K562 (cell line): ENCODE measurements around the gene SNAPC5. TPM values are rescaled to one million over a fixed set of nuclear protein-coding genes. Genes with fewer than 3 reads are reported as not detected.

Experiments used
- ATAC-seq: fragments of 200-7000 bp; cut with Tn5 transposase; 3 replicates; pipeline ENCODE4 v1.9.1; 2020; ENCODE audit warnings: moderate library complexity
- BruUV-seq: library from RNA; stranded (reverse); fragments of 400-500 nt; replicated peaks from 2 replicates; lab custom pipeline; 2021; lab: Mats Ljungman, UMichigan
- CTCF ChIA-PET: fragments of 300-600 bp; formaldehyde crosslinking; extraction: SDS; loops from one replicate; lab custom pipeline; 2021; ENCODE audit warnings: low intra/inter-chr PET ratio; lab: Yijun Ruan, JAX
- POLR2A ChIA-PET: fragments of 300-600, 350-650 bp; sonication (Branson Sonifier 250); formaldehyde crosslinking; extraction: SDS; loops from one replicate; lab custom pipeline; 2021; ENCODE audit warnings: antibody characterized with exemption, inconsistent platforms; lab: Yijun Ruan, JAX
- DNase-seq, 4 experiments: peaks; one replicate each; pipeline versions ENCODE4 v3.0.0 to v3.0.0-alpha.2; 2011 to 2018; ENCODE audit warnings: low spot score in 3 of 4, mixed read lengths in 3 of 4; ENCODE audit errors: extremely low read depth in 1 of 4
- FAIRE-seq: peaks from 2 replicates; lab custom pipeline; 2011; peaks lifted over from hg19 to GRCh38; lab: Jason Lieb, UNC
- H2AFZ ChIP-seq: 2 replicates; pipeline ENCODE4 v1.6.0; 2011; ENCODE audit warnings: low read depth, low read length, control low read depth, inconsistent platforms
- H3K27ac ChIP-seq: fragments of 200-600 bp; 3 replicates; pipeline ENCODE4 v1.8.0; 2011; ENCODE audit warnings: low read depth, mild to moderate bottlenecking, control low read depth, inconsistent platforms, low read length, moderate library complexity, mixed read lengths; ENCODE audit errors: extremely low read depth
- H3K27me3 ChIP-seq, 2 experiments: fragments of 300-600 bp in 1 of 2; 2 replicates in 1 of 2; 3 replicates in 1 of 2; pipeline versions ENCODE4 v1.6.0 to v1.8.0; 2011; ENCODE audit warnings: inconsistent platforms in 2 of 2, low read length in 2 of 2, mild to moderate bottlenecking in 1 of 2, mixed read lengths in 1 of 2, moderate library complexity in 1 of 2; ENCODE audit not compliant: control insufficient read depth in 2 of 2, insufficient read depth in 2 of 2
- H3K36me3 ChIP-seq: fragments of 300-600 bp; 3 replicates; pipeline ENCODE4 v1.8.0; 2011; ENCODE audit warnings: mild to moderate bottlenecking, low read length, inconsistent platforms; ENCODE audit not compliant: control insufficient read depth, insufficient read depth
- H3K4me1 ChIP-seq, 2 experiments: fragments of 200-600 bp in 1 of 2; replicated peaks in 1 of 2; 2 replicates in 1 of 2; 3 replicates in 1 of 2; pipeline versions ENCODE4 v1.5.1 to v1.8.0; 2011; ENCODE audit warnings: inconsistent platforms in 2 of 2, low read length in 2 of 2, mild to moderate bottlenecking in 1 of 2, mixed read lengths in 1 of 2, moderate library complexity in 1 of 2; ENCODE audit not compliant: control insufficient read depth in 2 of 2, insufficient read depth in 2 of 2
- H3K4me2 ChIP-seq: 2 replicates; pipeline ENCODE4 v1.6.1; 2011; ENCODE audit warnings: low read length, control low read depth, inconsistent platforms, mixed read lengths; ENCODE audit not compliant: insufficient read depth
- H3K4me3 ChIP-seq: fragments of 200-600 bp; sonication (generic), shearing (Covaris generic); 2 replicates; pipeline ENCODE4 v1.5.1; 2016; ENCODE audit warnings: control low read depth, inconsistent platforms
- H3K79me2 ChIP-seq: fragments of 200-600 bp; 3 replicates; pipeline ENCODE4 v1.8.0; 2011; ENCODE audit warnings: low read length, inconsistent platforms; ENCODE audit not compliant: control insufficient read depth, insufficient read depth
- H3K9ac ChIP-seq, 2 experiments: 2 replicates each; pipeline versions ENCODE4 v1.6.0 to v1.6.1; 2011; ENCODE audit warnings: low read depth in 2 of 2, low read length in 2 of 2, control low read depth in 1 of 2, inconsistent platforms in 1 of 2, mild to moderate bottlenecking in 1 of 2, mixed read lengths in 1 of 2; ENCODE audit not compliant: insufficient read depth in 1 of 2
- H3K9me1 ChIP-seq: one replicate; pipeline ENCODE4 v1.6.0; 2011; ENCODE audit warnings: inconsistent platforms, mild to moderate bottlenecking, low read length, moderate library complexity; ENCODE audit not compliant: control insufficient read depth, insufficient read depth
- H3K9me3 ChIP-seq: replicated peaks from 2 replicates; pipeline ENCODE4 v1.5.1; 2011; ENCODE audit warnings: low read depth, low read length, inconsistent platforms; ENCODE audit not compliant: control insufficient read depth, insufficient read depth
- H4K20me1 ChIP-seq: replicated peaks from 2 replicates; pipeline ENCODE4 v1.6.1; 2011; ENCODE audit warnings: low read length, inconsistent platforms, mixed read lengths; ENCODE audit not compliant: control insufficient read depth, insufficient read depth
- CBFA2T3 ChIP-seq: fragments of 450-650 bp; IDR thresholded peaks from 2 replicates; pipeline ENCODE4 v1.6.1; 2017
- DPF2 ChIP-seq: fragments of 450-650 bp; IDR thresholded peaks from 2 replicates; pipeline ENCODE4 v1.6.1; 2016
- KDM1A ChIP-seq, 2 experiments: fragments of 450-650 bp; IDR thresholded peaks; 2 replicates each; pipeline ENCODE4 v1.6.1; 2016; ENCODE audit warnings: mild to moderate bottlenecking in 2 of 2
- PML ChIP-seq: IDR thresholded peaks from 2 replicates; pipeline ENCODE4 v1.6.1; 2012; ENCODE audit warnings: low read length, inconsistent platforms
- ZC3H8 ChIP-seq: fragments of 450-650 bp; IDR thresholded peaks from 2 replicates; pipeline ENCODE4 v1.6.1; 2017
- ZFX ChIP-seq: sonication (generic); formaldehyde crosslinking; IDR thresholded peaks from 2 replicates; pipeline ENCODE4 v1.8.0; 2022; ENCODE audit warnings: mild to moderate bottlenecking, missing genetic modification reagents, moderate library complexity
- ZNF134 ChIP-seq: fragments of 250-450 bp; sonication (Bioruptor Pico); conservative IDR thresholded peaks from 2 replicates; pipeline ENCODE4 v1.4.0; 2020
- ZNF551 ChIP-seq: fragments of 250-450 bp; sonication (Bioruptor Pico); IDR thresholded peaks from 2 replicates; pipeline ENCODE4 v1.5.0; 2021; ENCODE audit warnings: mild to moderate bottlenecking, moderate library complexity
- WGBS: fragments of 100-300 bp; shearing (Covaris generic); methylation state at CpG from one replicate; pipeline ENCODE4 v1.1.6; 2016; ENCODE audit warnings: low coverage, mixed read lengths; ENCODE audit not compliant: insufficient coverage; ENCODE audit errors: missing lambda C conversion rate; 5-methylcytosine and 5-hydroxymethylcytosine counted together
- in situ Hi-C: fragments of 300-500 bp; cut with MboI; formaldehyde crosslinking; loops from 4 replicates; pipeline ENCODE4 v1.15.0; 2018; ENCODE audit warnings: inconsistent platforms, mixed read lengths
- intact Hi-C: fragments of 100-400 bp; cut with micrococcal nuclease; formaldehyde crosslinking; loops from 2 replicates; pipeline ENCODE4 v1.14.2; 2022
- polyA plus RNA-seq, 8 experiments: library from polyadenylated mRNA; depleted of rRNA in 4 of 8; stranded (reverse) in 5 of 8; unstranded in 3 of 8; fragments of >200 nt; fragmentation: Nextera tagmentation in 2 of 8; fragmentation: Illumina TruSeq in 1 of 8; extraction: Ambion mirVana in 2 of 8; extraction: Trizol in 1 of 8; gene quantifications; 2 replicates each; pipeline versions ENCODE4 v1.2.1 to v1.2.3, GENCODE V29; 2011 to 2014; ENCODE audit warnings: inconsistent platforms in 1 of 8, missing spikeins in 1 of 8
- total RNA-seq, 7 experiments: library from RNA; depleted of rRNA in 6 of 7; stranded (reverse); fragments of >200 nt in 6 of 7; fragmentation: Illumina TruSeq in 2 of 7; extraction: Trizol in 2 of 7; gene quantifications; 2 replicates each; pipeline versions ENCODE4 v1.2.1 to v1.2.3, GENCODE V29; 2011 to 2021; ENCODE audit warnings: low replicate concordance in 1 of 7
- TF ChIP-seq, protein P1 (sequence below): fragments of 200-600 bp; sonication (generic); IDR thresholded peaks from one replicate; pipeline ENCODE4 v1.6.1; 2012; ENCODE audit warnings: mild to moderate bottlenecking, low read depth, low read length, inconsistent platforms

SNAPC5 gene
- total and polyA plus RNA-seq, 9 of the 15 experiments (the other 6 are each of a cell fraction or from before 2014, with no cell fraction given): 52.8 to 155 (median 96.5) TPM

- H3K9me3 ChIP-seq: no peaks in the 10 kb centered on the region
- H3K4me2 ChIP-seq: peak overlapping the region; percentile 97
- H3K27me3 ChIP-seq: no peaks in the 10 kb centered on the region
- peak overlapping the region; percentile 71 for H3K4me3 ChIP-seq
- no peak for DNase-seq
- H3K27ac ChIP-seq: peak overlapping the region; percentile 97
- no TSS peak for BruUV-seq
- intact Hi-C loops (loop anchor here (5.0 kb wide), 1 partner anchor 61 kb away; the partner anchor contains the start of gene LCTL), in situ Hi-C loops (no loop called here)
- ATAC-seq: no peak
- H3K79me2 ChIP-seq: peaks cover 80% of the 10 kb centered on the region
- no peak for TF ChIP-seq ZNF551 (CRISPR knock-in tag)
- TF ChIP-seq KDM1A (IDR thresholded peaks at IDR 0.05): peak in 1 of 2 experiments; percentile 4; a peak in 1 of 4 replicates
- no peak for TF ChIP-seq ZC3H8
- TF ChIP-seq ZNF134: 0 out of 2 replicates have a peak, but pooled peaks have one; percentile 2
- no peak for TF ChIP-seq DPF2
- TF ChIP-seq CBFA2T3: 0 out of 2 replicates have a peak, but pooled peaks have one; percentile 10
- TF ChIP-seq, protein P1, sequence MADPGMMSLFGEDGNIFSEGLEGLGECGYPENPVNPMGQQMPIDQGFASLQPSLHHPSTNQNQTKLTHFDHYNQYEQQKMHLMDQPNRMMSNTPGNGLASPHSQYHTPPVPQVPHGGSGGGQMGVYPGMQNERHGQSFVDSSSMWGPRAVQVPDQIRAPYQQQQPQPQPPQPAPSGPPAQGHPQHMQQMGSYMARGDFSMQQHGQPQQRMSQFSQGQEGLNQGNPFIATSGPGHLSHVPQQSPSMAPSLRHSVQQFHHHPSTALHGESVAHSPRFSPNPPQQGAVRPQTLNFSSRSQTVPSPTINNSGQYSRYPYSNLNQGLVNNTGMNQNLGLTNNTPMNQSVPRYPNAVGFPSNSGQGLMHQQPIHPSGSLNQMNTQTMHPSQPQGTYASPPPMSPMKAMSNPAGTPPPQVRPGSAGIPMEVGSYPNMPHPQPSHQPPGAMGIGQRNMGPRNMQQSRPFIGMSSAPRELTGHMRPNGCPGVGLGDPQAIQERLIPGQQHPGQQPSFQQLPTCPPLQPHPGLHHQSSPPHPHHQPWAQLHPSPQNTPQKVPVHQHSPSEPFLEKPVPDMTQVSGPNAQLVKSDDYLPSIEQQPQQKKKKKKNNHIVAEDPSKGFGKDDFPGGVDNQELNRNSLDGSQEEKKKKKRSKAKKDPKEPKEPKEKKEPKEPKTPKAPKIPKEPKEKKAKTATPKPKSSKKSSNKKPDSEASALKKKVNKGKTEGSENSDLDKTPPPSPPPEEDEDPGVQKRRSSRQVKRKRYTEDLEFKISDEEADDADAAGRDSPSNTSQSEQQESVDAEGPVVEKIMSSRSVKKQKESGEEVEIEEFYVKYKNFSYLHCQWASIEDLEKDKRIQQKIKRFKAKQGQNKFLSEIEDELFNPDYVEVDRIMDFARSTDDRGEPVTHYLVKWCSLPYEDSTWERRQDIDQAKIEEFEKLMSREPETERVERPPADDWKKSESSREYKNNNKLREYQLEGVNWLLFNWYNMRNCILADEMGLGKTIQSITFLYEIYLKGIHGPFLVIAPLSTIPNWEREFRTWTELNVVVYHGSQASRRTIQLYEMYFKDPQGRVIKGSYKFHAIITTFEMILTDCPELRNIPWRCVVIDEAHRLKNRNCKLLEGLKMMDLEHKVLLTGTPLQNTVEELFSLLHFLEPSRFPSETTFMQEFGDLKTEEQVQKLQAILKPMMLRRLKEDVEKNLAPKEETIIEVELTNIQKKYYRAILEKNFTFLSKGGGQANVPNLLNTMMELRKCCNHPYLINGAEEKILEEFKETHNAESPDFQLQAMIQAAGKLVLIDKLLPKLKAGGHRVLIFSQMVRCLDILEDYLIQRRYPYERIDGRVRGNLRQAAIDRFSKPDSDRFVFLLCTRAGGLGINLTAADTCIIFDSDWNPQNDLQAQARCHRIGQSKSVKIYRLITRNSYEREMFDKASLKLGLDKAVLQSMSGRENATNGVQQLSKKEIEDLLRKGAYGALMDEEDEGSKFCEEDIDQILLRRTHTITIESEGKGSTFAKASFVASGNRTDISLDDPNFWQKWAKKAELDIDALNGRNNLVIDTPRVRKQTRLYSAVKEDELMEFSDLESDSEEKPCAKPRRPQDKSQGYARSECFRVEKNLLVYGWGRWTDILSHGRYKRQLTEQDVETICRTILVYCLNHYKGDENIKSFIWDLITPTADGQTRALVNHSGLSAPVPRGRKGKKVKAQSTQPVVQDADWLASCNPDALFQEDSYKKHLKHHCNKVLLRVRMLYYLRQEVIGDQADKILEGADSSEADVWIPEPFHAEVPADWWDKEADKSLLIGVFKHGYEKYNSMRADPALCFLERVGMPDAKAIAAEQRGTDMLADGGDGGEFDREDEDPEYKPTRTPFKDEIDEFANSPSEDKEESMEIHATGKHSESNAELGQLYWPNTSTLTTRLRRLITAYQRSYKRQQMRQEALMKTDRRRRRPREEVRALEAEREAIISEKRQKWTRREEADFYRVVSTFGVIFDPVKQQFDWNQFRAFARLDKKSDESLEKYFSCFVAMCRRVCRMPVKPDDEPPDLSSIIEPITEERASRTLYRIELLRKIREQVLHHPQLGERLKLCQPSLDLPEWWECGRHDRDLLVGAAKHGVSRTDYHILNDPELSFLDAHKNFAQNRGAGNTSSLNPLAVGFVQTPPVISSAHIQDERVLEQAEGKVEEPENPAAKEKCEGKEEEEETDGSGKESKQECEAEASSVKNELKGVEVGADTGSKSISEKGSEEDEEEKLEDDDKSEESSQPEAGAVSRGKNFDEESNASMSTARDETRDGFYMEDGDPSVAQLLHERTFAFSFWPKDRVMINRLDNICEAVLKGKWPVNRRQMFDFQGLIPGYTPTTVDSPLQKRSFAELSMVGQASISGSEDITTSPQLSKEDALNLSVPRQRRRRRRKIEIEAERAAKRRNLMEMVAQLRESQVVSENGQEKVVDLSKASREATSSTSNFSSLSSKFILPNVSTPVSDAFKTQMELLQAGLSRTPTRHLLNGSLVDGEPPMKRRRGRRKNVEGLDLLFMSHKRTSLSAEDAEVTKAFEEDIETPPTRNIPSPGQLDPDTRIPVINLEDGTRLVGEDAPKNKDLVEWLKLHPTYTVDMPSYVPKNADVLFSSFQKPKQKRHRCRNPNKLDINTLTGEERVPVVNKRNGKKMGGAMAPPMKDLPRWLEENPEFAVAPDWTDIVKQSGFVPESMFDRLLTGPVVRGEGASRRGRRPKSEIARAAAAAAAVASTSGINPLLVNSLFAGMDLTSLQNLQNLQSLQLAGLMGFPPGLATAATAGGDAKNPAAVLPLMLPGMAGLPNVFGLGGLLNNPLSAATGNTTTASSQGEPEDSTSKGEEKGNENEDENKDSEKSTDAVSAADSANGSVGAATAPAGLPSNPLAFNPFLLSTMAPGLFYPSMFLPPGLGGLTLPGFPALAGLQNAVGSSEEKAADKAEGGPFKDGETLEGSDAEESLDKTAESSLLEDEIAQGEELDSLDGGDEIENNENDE: no peak
- TF ChIP-seq PML: no peak
- peak; percentile 28; the same call in 1 of the 2 replicates for TF ChIP-seq ZFX (CRISPR knock-in tag)
- peaks cover 45% of the 10 kb centered on the region for H3K36me3 ChIP-seq
- ChIA-PET POLR2A (interaction anchor here (0.6 to 2.9 kb wide), 10 partner anchors 9 to 320 kb away, joined by 3 to 8 read pairs (median 4); no protein-coding TSS in a partner anchor), CTCF (no interaction called here)
- H3K4me1 ChIP-seq: peaks cover 17 to 19% of the 10 kb centered on the region in 2 experiments
- H4K20me1 ChIP-seq: peaks cover 27% of the 10 kb centered on the region
- H3K9ac ChIP-seq: peak overlapping the region; percentile 97 to 98
- peak overlapping the region; percentile 97; the same call in 1 of the 2 replicates for H2AFZ ChIP-seq
- 2% methylated on average over 4 of the region's 4 CpGs for WGBS
- H3K9me1 ChIP-seq: no peaks in the 10 kb centered on the region
- no peak for FAIRE-seq
These were observed 8.3 kb upstream of the SNAPC5 start for GRCh38 chr15:66505818-66506217.
